ENCODE data around the gene PPARG.

PPARG gene

GRCh38 chr3:12328837-12329462, 40.1 kb downstream of the PPARG start:
- POLR2A ChIA-PET: no interaction called here
- Histone ChIP-seq H3K9me3 (ENCODE audit: control extremely low read depth in 1 of 5, control insufficient read depth in 4 of 5, insufficient read depth in 2 of 5, low read depth in 1 of 5, low read length in 4 of 5) (no peaks in the 10 kb centered on the region), H3K27ac (ENCODE audit: insufficient read depth in 1 of 2, low read depth in 1 of 2, low read length in 2 of 2, poor library complexity in 1 of 2, severe bottlenecking in 2 of 2) (no peak overlapping the region), H3K36me3 (ENCODE audit: control insufficient read depth in 4 of 4, insufficient read depth in 4 of 4, low read length in 3 of 4) (no peaks in the 10 kb centered on the region), H3K4me3 (ENCODE audit: control insufficient read depth in 1 of 7, extremely low read depth in 1 of 7, insufficient read depth in 4 of 7, low read depth in 2 of 7, low read length in 6 of 7) (no peak overlapping the region), H3K27me3 (replicated peaks in 2 of 5; ENCODE audit: control insufficient read depth in 4 of 5, insufficient read depth in 5 of 5, low read length in 4 of 5) (no peaks in the 10 kb centered on the region), H3K4me1 (ENCODE audit: control extremely low read depth in 1 of 4, control insufficient read depth in 4 of 4, insufficient read depth in 4 of 4, low read length in 3 of 4) (peaks cover 0 to 8% (median 1%) of the 10 kb centered on the region in 4 experiments)
- WGBS (ENCODE audit: insufficient coverage): no CpG with 5 or more reads among the region's 3 CpGs
- CTCF ChIA-PET: no interaction called here
- no peak for DNase-seq

DNA sequence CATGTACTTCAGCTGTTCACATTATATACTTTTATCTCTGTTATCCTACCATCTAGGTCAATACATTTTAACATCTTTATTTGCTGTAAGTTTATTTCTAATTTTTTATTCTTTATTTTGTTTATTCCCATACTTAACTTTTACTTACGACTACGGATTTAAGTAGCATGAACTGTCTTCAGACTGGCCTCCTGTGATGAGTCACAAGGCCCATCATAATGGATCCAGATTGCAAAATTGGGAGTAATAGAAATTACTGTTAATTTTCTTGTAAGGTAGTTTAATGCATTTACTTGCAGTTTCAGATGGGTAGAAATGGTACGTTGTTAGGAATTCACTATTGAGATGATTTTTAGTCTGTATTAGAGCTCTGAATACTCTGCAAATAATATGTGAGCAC, 45.9 kb downstream of the PPARG start:
- H3K9me3 ChIP-seq (ENCODE audit: control extremely low read depth in 1 of 5, control insufficient read depth in 4 of 5, insufficient read depth in 2 of 5, low read depth in 1 of 5, low read length in 4 of 5): no peaks in the 10 kb centered on the region
- WGBS (ENCODE audit: insufficient coverage): 100% methylated on average over 1 of the region's 3 CpGs
- POLR2A ChIA-PET: no interaction called here

GRCh38 chr3:12335421-12335820, 46.6 kb downstream of the PPARG start:
- Histone ChIP-seq H3K4me3 (ENCODE audit: control insufficient read depth in 1 of 7, extremely low read depth in 1 of 7, insufficient read depth in 4 of 7, low read depth in 2 of 7, low read length in 6 of 7) (no peak overlapping the region), H3K4me1 (ENCODE audit: control extremely low read depth in 1 of 4, control insufficient read depth in 4 of 4, insufficient read depth in 4 of 4, low read length in 3 of 4) (peaks cover 5 to 20% (median 8%) of the 10 kb centered on the region in 4 experiments), H3K9me3 (ENCODE audit: control extremely low read depth in 1 of 5, control insufficient read depth in 4 of 5, insufficient read depth in 2 of 5, low read depth in 1 of 5, low read length in 4 of 5) (no peaks in the 10 kb centered on the region), H3K27ac (ENCODE audit: insufficient read depth in 1 of 2, low read depth in 1 of 2, low read length in 2 of 2, poor library complexity in 1 of 2, severe bottlenecking in 2 of 2) (no peak overlapping the region), H3K27me3 (replicated peaks in 2 of 5; ENCODE audit: control insufficient read depth in 4 of 5, insufficient read depth in 5 of 5, low read length in 4 of 5) (no peaks in the 10 kb centered on the region), H3K36me3 (ENCODE audit: control insufficient read depth in 4 of 4, insufficient read depth in 4 of 4, low read length in 3 of 4) (no peaks in the 10 kb centered on the region)
- ChIA-PET POLR2A (no interaction called here), CTCF (interaction anchor here (0.8 to 1.4 kb wide), 2 partner anchors 12 to 15 kb away, joined by 4 to 5 read pairs; no protein-coding TSS in a partner anchor)
- no CpG with 5 or more reads among the region's 3 CpGs for whole genome bisulfite sequencing (ENCODE audit: insufficient coverage)
- no peak for DNase-seq

More for the DNA sequence above, 45.9 kb downstream of the PPARG start:
- H3K27me3 ChIP-seq (replicated peaks in 2 of 5; ENCODE audit: control insufficient read depth in 4 of 5, insufficient read depth in 5 of 5, low read length in 4 of 5): no peaks in the 10 kb centered on the region
- H3K36me3 ChIP-seq (ENCODE audit: control insufficient read depth in 4 of 4, insufficient read depth in 4 of 4, low read length in 3 of 4): no peaks in the 10 kb centered on the region
- H3K4me1 ChIP-seq (ENCODE audit: control extremely low read depth in 1 of 4, control insufficient read depth in 4 of 4, insufficient read depth in 4 of 4, low read length in 3 of 4): peaks cover 5 to 20% (median 8%) of the 10 kb centered on the region in 4 experiments
- no peak overlapping the region for H3K4me3 ChIP-seq (ENCODE audit: control insufficient read depth in 1 of 7, extremely low read depth in 1 of 7, insufficient read depth in 4 of 7, low read depth in 2 of 7, low read length in 6 of 7)
- no peak overlapping the region for H3K27ac ChIP-seq (ENCODE audit: insufficient read depth in 1 of 2, low read depth in 1 of 2, low read length in 2 of 2, poor library complexity in 1 of 2, severe bottlenecking in 2 of 2)
- CTCF ChIA-PET: no interaction called here
- no peak for DNase-seq

- Histone ChIP-seq H3K27me3 (replicated peaks in 2 of 5; ENCODE audit: control insufficient read depth in 4 of 5, insufficient read depth in 5 of 5, low read length in 4 of 5) (no peaks in the 10 kb centered on the region), H3K9me3 (ENCODE audit: control extremely low read depth in 1 of 5, control insufficient read depth in 4 of 5, insufficient read depth in 2 of 5, low read depth in 1 of 5, low read length in 4 of 5) (no peaks in the 10 kb centered on the region), H3K36me3 (ENCODE audit: control insufficient read depth in 4 of 4, insufficient read depth in 4 of 4, low read length in 3 of 4) (no peaks in the 10 kb centered on the region), H3K4me3 (ENCODE audit: control insufficient read depth in 1 of 7, extremely low read depth in 1 of 7, insufficient read depth in 4 of 7, low read depth in 2 of 7, low read length in 6 of 7) (peak overlapping the region in 1 of 7 experiments; percentile 0), H3K27ac (ENCODE audit: insufficient read depth in 1 of 2, low read depth in 1 of 2, low read length in 2 of 2, poor library complexity in 1 of 2, severe bottlenecking in 2 of 2) (no peak overlapping the region), H3K4me1 (ENCODE audit: control extremely low read depth in 1 of 4, control insufficient read depth in 4 of 4, insufficient read depth in 4 of 4, low read length in 3 of 4) (peaks cover 5 to 20% (median 8%) of the 10 kb centered on the region in 4 experiments)
- WGBS (ENCODE audit: insufficient coverage): no CpG with 5 or more reads among the region's 3 CpGs
- ChIA-PET POLR2A (no interaction called here), CTCF (interaction anchor here (0.8 to 1.4 kb wide), 3 partner anchors 12 to 148 kb away, joined by 3 to 5 read pairs (median 4); no protein-coding TSS in a partner anchor)
- peak; percentile 41 to 79 (median 71) for DNase-seq
These were observed 47.2 kb downstream of the PPARG start for GRCh38 chr3:12336099-12336498.

DNA sequence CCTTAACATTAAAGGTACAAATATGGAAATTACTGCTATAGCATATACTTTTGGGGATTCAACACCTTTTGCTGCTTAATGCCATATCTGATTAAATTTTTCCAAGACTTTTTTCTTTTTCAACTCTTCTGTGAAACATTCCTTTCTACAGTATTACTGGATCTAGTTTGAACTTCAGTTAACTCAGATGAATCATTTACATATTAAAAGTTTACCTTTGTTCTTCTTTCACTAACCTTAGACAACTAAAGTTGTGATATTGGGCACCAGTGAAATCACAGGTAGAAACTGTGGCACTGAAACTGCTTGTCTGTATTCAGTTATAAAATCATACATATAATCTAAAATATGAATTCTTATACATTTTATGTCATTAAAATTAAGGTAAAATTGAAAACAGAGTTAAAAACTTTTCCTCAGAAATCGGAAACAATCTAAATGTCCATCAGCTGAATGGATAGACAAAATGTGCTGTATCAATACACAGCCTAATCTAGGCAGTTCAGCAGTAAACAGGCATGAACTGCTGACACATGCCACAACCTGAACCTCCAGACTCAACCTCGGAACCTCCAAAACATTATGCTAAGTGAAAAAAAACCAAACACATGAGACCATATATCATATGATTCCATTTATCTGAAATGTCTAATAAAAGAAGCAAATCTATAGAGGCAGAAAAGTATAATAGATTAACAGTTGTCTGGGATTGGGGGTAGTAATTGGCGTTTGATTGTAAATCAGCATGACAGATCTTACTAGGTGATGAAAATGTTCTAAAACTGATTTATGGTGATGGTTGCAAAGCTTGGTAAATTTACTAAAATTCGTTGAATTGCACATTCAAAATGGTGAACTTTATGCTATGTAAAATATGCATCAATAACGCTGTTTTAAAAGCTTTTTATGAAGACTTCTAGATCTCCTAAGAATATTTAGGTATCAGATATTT, 50.0 kb downstream of the PPARG start:
- H3K27ac ChIP-seq (ENCODE audit: insufficient read depth in 1 of 2, low read depth in 1 of 2, low read length in 2 of 2, poor library complexity in 1 of 2, severe bottlenecking in 2 of 2): no peak overlapping the region
- H3K27me3 ChIP-seq (replicated peaks in 2 of 5; ENCODE audit: control insufficient read depth in 4 of 5, insufficient read depth in 5 of 5, low read length in 4 of 5): peaks cover 0 to 1% (median 0%) of the 10 kb centered on the region in 5 experiments
- peaks cover 5 to 20% (median 8%) of the 10 kb centered on the region in 4 experiments for H3K4me1 ChIP-seq (ENCODE audit: control extremely low read depth in 1 of 4, control insufficient read depth in 4 of 4, insufficient read depth in 4 of 4, low read length in 3 of 4)
- DNase-seq: no peak
- CTCF ChIA-PET: interaction anchor here (1.3 to 2.1 kb wide), 3 partner anchors 12 to 162 kb away, joined by 3 to 4 read pairs (median 3); partner anchors contain the start of gene TSEN2
- WGBS (ENCODE audit: insufficient coverage): 100% methylated on average over 3 of the region's 5 CpGs
- H3K36me3 ChIP-seq (ENCODE audit: control insufficient read depth in 4 of 4, insufficient read depth in 4 of 4, low read length in 3 of 4): no peaks in the 10 kb centered on the region
- H3K4me3 ChIP-seq (ENCODE audit: control insufficient read depth in 1 of 7, extremely low read depth in 1 of 7, insufficient read depth in 4 of 7, low read depth in 2 of 7, low read length in 6 of 7): no peak overlapping the region
- no peaks in the 10 kb centered on the region for H3K9me3 ChIP-seq (ENCODE audit: control extremely low read depth in 1 of 5, control insufficient read depth in 4 of 5, insufficient read depth in 2 of 5, low read depth in 1 of 5, low read length in 4 of 5)
- POLR2A ChIA-PET: no interaction called here

DNA sequence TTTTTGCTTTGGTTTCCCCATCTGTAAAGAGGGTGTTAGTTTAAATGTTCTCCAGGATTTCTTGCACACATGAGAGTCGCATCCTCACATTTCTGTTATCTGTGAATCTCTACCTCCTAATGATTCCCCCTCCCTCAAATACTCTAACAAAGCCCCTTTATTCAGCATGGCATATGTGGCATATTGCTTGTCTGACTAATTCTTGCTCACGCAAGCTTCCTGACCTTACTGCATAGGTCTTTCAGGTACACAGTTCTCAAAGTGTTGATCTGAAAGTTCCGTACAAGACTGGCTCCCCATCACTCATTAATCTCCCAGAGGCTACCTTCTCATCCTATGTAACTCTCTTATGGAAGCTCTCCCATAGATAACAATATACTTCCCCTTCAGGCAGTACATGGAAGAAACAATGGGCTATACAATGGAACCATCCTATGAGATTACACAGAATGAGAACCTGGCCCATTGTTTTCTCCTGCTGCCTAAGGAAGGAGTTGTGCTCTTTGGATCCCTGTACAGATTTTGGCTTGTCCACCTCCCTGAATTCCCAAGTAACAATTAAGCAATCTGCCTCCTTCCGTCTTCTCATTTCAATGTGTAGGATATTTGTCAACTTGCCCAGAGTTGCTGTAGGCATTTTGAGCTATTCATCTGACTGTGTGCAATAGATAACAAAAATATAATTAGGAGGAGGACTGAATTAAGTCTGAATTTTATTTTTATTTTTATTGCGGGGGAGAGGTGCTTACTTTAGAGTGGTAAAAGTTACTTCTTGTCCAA, 51.0 kb downstream of the PPARG start:
- WGBS (ENCODE audit: insufficient coverage): 75% methylated on average over 2 of the region's 5 CpGs
- CTCF ChIA-PET: interaction anchor here (1.4 to 2.1 kb wide), 2 partner anchors 11 to 144 kb away, joined by 3 to 4 read pairs; partner anchors contain the start of gene TSEN2
- Histone ChIP-seq H3K4me3 (ENCODE audit: control insufficient read depth in 1 of 7, extremely low read depth in 1 of 7, insufficient read depth in 4 of 7, low read depth in 2 of 7, low read length in 6 of 7) (no peak overlapping the region), H3K27me3 (replicated peaks in 2 of 5; ENCODE audit: control insufficient read depth in 4 of 5, insufficient read depth in 5 of 5, low read length in 4 of 5) (peaks cover 0 to 1% (median 0%) of the 10 kb centered on the region in 5 experiments), H3K27ac (ENCODE audit: insufficient read depth in 1 of 2, low read depth in 1 of 2, low read length in 2 of 2, poor library complexity in 1 of 2, severe bottlenecking in 2 of 2) (no peak overlapping the region), H3K9me3 (ENCODE audit: control extremely low read depth in 1 of 5, control insufficient read depth in 4 of 5, insufficient read depth in 2 of 5, low read depth in 1 of 5, low read length in 4 of 5) (no peaks in the 10 kb centered on the region), H3K36me3 (ENCODE audit: control insufficient read depth in 4 of 4, insufficient read depth in 4 of 4, low read length in 3 of 4) (no peaks in the 10 kb centered on the region), H3K4me1 (ENCODE audit: control extremely low read depth in 1 of 4, control insufficient read depth in 4 of 4, insufficient read depth in 4 of 4, low read length in 3 of 4) (peaks cover 5 to 20% (median 8%) of the 10 kb centered on the region in 4 experiments)
- no peak for DNase-seq
- POLR2A ChIA-PET: no interaction called here
